ENCODE measurements around the gene NCOR2. TPM values are rescaled to one million over a fixed set of nuclear protein-coding genes. Genes with fewer than 3 reads are reported as not detected.

The NCOR2 gene
- total RNA-seq, 1 experiment from 2014 or later = 153 TPM

- no peak for DNase-seq (ENCODE audit: low read depth, low spot score)
- Histone ChIP-seq H3K4me1 (ENCODE audit: control insufficient read depth in 1 of 2, insufficient read depth in 2 of 2, low read length in 2 of 2) (peaks cover 0 to 7% of the 10 kb centered on the region in 2 experiments; a peak in 1 of 4 replicates), H3K36me3 (ENCODE audit: control insufficient read depth in 1 of 2, insufficient read depth in 2 of 2, low read length in 2 of 2) (0 out of 4 replicates have a peak, but pooled peaks cover 0 to 3% of the 10 kb centered on the region in 2 experiments), H2AFZ (ENCODE audit: low read depth, low read length, poor library complexity, severe bottlenecking) (no peak overlapping the region), H3K27ac (ENCODE audit: low read depth, low read length) (no peak overlapping the region), H3K4me2 (ENCODE audit: low read length) (no peak overlapping the region), H3K27me3 (ENCODE audit: insufficient read depth, low read length) (no peaks in the 10 kb centered on the region), H3K9me3 (ENCODE audit: control insufficient read depth in 1 of 2, insufficient read depth in 1 of 2, low read depth in 1 of 2, low read length in 2 of 2) (no peaks in the 10 kb centered on the region), H3K79me2 (ENCODE audit: insufficient read depth, low read length) (peaks cover 98% of the 10 kb centered on the region), H3K9ac (ENCODE audit: low read length) (no peak overlapping the region), H3K4me3 (replicated peaks in 1 of 2; ENCODE audit: low read depth in 1 of 2, low read length in 2 of 2) (no peak overlapping the region), H4K20me1 (ENCODE audit: insufficient read depth) (peaks cover 9% of the 10 kb centered on the region; the same call in 1 of the 2 replicates), H3K9me2 (ENCODE audit: insufficient read depth) (no peaks in the 10 kb centered on the region)
- TF ChIP-seq EZH2phosphoT487 (IDR thresholded peaks at IDR 0.05; ENCODE audit: borderline replicate concordance) (no peak), ZFX (IDR thresholded peaks at IDR 0.05) (no peak)
- no peak for ATAC-seq
- ChIA-PET RAD21 (ENCODE audit: low non-redundant PET in 1 of 2, low total read pairs in 2 of 2, uncharacterized antibody in 2 of 2, unreplicated experiment in 2 of 2) (no interaction called here), CTCF (no interaction called here), POLR2A (no interaction called here)
- intact Hi-C loops (cut with micrococcal nuclease) = loop anchor here (10.0 kb wide), 1 partner anchor 524 kb away; no protein-coding TSS in a partner anchor
- BruUV-seq (replicated peaks) = no TSS peak
These were observed 9.1 kb downstream of the NCOR2 start for GRCh38 chr12:124558313-124558712.

- DNase-seq (ENCODE audit: low read depth, low spot score) (no peak), ATAC-seq (no peak)
- Histone ChIP-seq H3K4me1 (ENCODE audit: control insufficient read depth in 1 of 2, insufficient read depth in 2 of 2, low read length in 2 of 2) (peaks cover 2 to 13% of the 10 kb centered on the region in 2 experiments; a peak in 2 of 4 replicates), H3K27ac (ENCODE audit: low read depth, low read length) (no peak overlapping the region), H3K36me3 (ENCODE audit: control insufficient read depth in 1 of 2, insufficient read depth in 2 of 2, low read length in 2 of 2) (no peaks in the 10 kb centered on the region), H3K9me2 (ENCODE audit: insufficient read depth) (no peaks in the 10 kb centered on the region), H3K9me3 (ENCODE audit: control insufficient read depth in 1 of 2, insufficient read depth in 1 of 2, low read depth in 1 of 2, low read length in 2 of 2) (no peaks in the 10 kb centered on the region), H3K27me3 (ENCODE audit: insufficient read depth, low read length) (no peaks in the 10 kb centered on the region), H3K4me3 (replicated peaks in 1 of 2; ENCODE audit: low read depth in 1 of 2, low read length in 2 of 2) (no peak overlapping the region), H3K4me2 (ENCODE audit: low read length) (no peak overlapping the region), H2AFZ (ENCODE audit: low read depth, low read length, poor library complexity, severe bottlenecking) (no peak overlapping the region), H3K9ac (ENCODE audit: low read length) (no peak overlapping the region), H4K20me1 (ENCODE audit: insufficient read depth) (0 out of 2 replicates have a peak, but pooled peaks cover 8% of the 10 kb centered on the region), H3K79me2 (ENCODE audit: insufficient read depth, low read length) (peaks cover 98% of the 10 kb centered on the region)
- ChIA-PET POLR2A (no interaction called here), CTCF (no interaction called here), RAD21 (ENCODE audit: low non-redundant PET in 1 of 2, low total read pairs in 2 of 2, uncharacterized antibody in 2 of 2, unreplicated experiment in 2 of 2) (no interaction called here)
- intact Hi-C loops (cut with micrococcal nuclease) = loop anchor here (10.0 kb wide), 1 partner anchor 523 kb away; no protein-coding TSS in a partner anchor
- BruUV-seq (replicated peaks) = no TSS peak
- TF ChIP-seq ZFX (IDR thresholded peaks at IDR 0.05) = no peak
- TF ChIP-seq SIN3A (IDR thresholded peaks at IDR 0.05; ENCODE audit: low read depth) = no peak
- TF ChIP-seq REST (IDR thresholded peaks at IDR 0.05; ENCODE audit: low read depth) = no peak
- TF ChIP-seq CEBPB (IDR thresholded peaks at IDR 0.05; ENCODE audit: low read depth) = no peak
- TF ChIP-seq, protein P1, sequence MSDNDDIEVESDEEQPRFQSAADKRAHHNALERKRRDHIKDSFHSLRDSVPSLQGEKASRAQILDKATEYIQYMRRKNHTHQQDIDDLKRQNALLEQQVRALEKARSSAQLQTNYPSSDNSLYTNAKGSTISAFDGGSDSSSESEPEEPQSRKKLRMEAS (IDR thresholded peaks at IDR 0.05) = no peak
- TF ChIP-seq TCF7L2 (IDR thresholded peaks at IDR 0.05; ENCODE audit: borderline replicate concordance, extremely low read depth, insufficient read depth, insufficient read length) = no peak
- no peak for TF ChIP-seq POLR2AphosphoS5 (IDR thresholded peaks at IDR 0.05; ENCODE audit: low read depth, low read length)
- no peak for TF ChIP-seq EZH2phosphoT487 (IDR thresholded peaks at IDR 0.05; ENCODE audit: borderline replicate concordance)
- no peak for TF ChIP-seq CBX3 (IDR thresholded peaks at IDR 0.05; ENCODE audit: low read depth)
- no peak for TF ChIP-seq EZH2 (IDR thresholded peaks at IDR 0.05)
- no peak for TF ChIP-seq EGR1 (IDR thresholded peaks at IDR 0.05; ENCODE audit: low read depth)
- TF ChIP-seq, protein P2, sequence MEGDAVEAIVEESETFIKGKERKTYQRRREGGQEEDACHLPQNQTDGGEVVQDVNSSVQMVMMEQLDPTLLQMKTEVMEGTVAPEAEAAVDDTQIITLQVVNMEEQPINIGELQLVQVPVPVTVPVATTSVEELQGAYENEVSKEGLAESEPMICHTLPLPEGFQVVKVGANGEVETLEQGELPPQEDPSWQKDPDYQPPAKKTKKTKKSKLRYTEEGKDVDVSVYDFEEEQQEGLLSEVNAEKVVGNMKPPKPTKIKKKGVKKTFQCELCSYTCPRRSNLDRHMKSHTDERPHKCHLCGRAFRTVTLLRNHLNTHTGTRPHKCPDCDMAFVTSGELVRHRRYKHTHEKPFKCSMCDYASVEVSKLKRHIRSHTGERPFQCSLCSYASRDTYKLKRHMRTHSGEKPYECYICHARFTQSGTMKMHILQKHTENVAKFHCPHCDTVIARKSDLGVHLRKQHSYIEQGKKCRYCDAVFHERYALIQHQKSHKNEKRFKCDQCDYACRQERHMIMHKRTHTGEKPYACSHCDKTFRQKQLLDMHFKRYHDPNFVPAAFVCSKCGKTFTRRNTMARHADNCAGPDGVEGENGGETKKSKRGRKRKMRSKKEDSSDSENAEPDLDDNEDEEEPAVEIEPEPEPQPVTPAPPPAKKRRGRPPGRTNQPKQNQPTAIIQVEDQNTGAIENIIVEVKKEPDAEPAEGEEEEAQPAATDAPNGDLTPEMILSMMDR (IDR thresholded peaks at IDR 0.05 in 2 of 3, conservative IDR thresholded peaks at IDR 0.05 in 1 of 3; ENCODE audit: borderline replicate concordance in 1 of 3, insufficient read depth in 1 of 3, low read depth in 2 of 3, low read length in 2 of 3) = no peak
- TF ChIP-seq POLR2A (IDR thresholded peaks at IDR 0.05; ENCODE audit: borderline replicate concordance, extremely low read depth, insufficient read depth, insufficient read length) = no peak
- TF ChIP-seq, protein P3, sequence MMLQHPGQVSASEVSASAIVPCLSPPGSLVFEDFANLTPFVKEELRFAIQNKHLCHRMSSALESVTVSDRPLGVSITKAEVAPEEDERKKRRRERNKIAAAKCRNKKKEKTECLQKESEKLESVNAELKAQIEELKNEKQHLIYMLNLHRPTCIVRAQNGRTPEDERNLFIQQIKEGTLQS (IDR thresholded peaks at IDR 0.05) = no peak
- no peak for TF ChIP-seq JUND (IDR thresholded peaks at IDR 0.05)
These were observed 9.7 kb downstream of the NCOR2 start for GRCh38 chr12:124557518-124558223.

Data from HCT116 (cell line).